GM23338 (cell line): Measurements from ENCODE around the gene CD38.

Source experiments
- EZH2 ChIP-seq: fragments of 200-600 bp; sonication (generic); IDR thresholded peaks from one replicate; pipeline ENCODE4 v1.8.0; 2017; ENCODE audit warnings: antibody characterized with exemption, mild to moderate bottlenecking, low read depth; ENCODE audit not compliant: unreplicated experiment
- TF ChIP-seq, protein P1 (sequence below), 2 experiments: fragments of 200-600 bp in 1 of 2; sonication (generic) in 1 of 2; conservative IDR thresholded peaks; 2 replicates each; pipeline versions ENCODE4 v1.5.1 to v1.6.1; 2016 to 2017; ENCODE audit warnings: antibody characterized with exemption in 2 of 2, low read depth in 2 of 2, mild to moderate bottlenecking in 2 of 2, moderate library complexity in 1 of 2
- TF ChIP-seq, protein P2 (sequence below): IDR thresholded peaks from one replicate; pipeline ENCODE4 v1.6.1; 2018; ENCODE audit warnings: antibody characterized with exemption; ENCODE audit not compliant: unreplicated experiment

DNA sequence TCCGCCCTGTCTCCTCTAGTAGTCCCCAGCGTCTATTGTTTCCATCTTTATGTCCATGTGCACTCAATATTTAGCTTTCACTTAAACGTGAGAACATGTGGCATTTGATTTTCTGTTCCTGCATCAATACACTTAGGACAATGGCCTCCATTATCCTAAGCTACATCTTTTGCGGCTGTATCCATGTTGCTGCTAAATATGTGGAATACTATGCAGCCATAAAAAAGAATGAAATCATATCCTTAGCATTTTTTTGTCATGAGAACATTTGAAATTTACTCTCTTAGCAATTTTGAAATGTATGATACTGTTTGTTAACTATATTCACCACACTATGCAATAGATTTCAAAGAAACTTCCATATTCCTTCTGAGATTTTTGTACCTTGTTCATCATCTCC is 19.8 kb upstream of the CD38 start:
- TF ChIP-seq, protein P1, sequence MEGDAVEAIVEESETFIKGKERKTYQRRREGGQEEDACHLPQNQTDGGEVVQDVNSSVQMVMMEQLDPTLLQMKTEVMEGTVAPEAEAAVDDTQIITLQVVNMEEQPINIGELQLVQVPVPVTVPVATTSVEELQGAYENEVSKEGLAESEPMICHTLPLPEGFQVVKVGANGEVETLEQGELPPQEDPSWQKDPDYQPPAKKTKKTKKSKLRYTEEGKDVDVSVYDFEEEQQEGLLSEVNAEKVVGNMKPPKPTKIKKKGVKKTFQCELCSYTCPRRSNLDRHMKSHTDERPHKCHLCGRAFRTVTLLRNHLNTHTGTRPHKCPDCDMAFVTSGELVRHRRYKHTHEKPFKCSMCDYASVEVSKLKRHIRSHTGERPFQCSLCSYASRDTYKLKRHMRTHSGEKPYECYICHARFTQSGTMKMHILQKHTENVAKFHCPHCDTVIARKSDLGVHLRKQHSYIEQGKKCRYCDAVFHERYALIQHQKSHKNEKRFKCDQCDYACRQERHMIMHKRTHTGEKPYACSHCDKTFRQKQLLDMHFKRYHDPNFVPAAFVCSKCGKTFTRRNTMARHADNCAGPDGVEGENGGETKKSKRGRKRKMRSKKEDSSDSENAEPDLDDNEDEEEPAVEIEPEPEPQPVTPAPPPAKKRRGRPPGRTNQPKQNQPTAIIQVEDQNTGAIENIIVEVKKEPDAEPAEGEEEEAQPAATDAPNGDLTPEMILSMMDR (conservative IDR thresholded peaks at IDR 0.05; ENCODE audit: low read depth in 2 of 2): no peak
- no peak for TF ChIP-seq EZH2
- TF ChIP-seq, protein P2, sequence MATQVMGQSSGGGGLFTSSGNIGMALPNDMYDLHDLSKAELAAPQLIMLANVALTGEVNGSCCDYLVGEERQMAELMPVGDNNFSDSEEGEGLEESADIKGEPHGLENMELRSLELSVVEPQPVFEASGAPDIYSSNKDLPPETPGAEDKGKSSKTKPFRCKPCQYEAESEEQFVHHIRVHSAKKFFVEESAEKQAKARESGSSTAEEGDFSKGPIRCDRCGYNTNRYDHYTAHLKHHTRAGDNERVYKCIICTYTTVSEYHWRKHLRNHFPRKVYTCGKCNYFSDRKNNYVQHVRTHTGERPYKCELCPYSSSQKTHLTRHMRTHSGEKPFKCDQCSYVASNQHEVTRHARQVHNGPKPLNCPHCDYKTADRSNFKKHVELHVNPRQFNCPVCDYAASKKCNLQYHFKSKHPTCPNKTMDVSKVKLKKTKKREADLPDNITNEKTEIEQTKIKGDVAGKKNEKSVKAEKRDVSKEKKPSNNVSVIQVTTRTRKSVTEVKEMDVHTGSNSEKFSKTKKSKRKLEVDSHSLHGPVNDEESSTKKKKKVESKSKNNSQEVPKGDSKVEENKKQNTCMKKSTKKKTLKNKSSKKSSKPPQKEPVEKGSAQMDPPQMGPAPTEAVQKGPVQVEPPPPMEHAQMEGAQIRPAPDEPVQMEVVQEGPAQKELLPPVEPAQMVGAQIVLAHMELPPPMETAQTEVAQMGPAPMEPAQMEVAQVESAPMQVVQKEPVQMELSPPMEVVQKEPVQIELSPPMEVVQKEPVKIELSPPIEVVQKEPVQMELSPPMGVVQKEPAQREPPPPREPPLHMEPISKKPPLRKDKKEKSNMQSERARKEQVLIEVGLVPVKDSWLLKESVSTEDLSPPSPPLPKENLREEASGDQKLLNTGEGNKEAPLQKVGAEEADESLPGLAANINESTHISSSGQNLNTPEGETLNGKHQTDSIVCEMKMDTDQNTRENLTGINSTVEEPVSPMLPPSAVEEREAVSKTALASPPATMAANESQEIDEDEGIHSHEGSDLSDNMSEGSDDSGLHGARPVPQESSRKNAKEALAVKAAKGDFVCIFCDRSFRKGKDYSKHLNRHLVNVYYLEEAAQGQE: no peak
